Measurements from ENCODE around the gene RBM15B.
A peak's percentile ranks its signal among the peaks of the same experiment; 100 is the strongest.

RBM15B gene

DNA sequence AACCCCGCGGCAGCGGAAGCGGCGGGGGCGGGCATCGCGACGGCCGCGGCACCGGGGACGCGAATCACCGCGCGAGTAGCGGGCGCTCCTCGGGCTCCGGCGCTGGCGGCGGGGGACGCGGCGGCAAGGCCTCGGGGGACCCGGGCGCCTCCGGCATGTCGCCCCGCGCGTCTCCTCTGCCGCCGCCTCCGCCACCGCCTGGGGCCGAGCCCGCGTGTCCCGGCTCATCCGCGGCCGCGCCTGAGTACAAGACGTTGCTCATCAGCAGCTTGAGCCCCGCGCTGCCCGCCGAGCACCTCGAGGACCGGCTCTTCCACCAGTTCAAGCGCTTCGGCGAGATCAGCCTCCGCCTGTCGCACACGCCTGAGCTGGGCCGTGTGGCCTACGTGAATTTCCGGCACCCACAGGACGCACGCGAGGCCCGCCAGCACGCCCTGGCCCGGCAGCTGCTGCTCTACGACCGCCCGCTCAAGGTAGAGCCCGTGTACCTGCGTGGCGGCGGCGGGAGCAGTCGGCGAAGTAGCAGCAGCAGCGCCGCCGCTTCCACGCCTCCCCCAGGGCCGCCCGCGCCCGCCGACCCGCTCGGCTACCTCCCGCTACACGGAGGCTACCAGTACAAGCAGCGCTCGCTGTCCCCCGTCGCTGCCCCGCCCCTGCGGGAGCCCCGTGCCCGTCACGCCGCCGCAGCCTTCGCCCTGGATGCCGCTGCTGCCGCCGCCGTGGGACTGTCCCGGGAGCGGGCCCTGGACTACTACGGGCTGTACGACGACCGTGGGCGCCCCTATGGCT, 675 bp downstream of the RBM15B start:
- peak; percentile 50 for DNase-seq (ENCODE audit: low read depth)

DNA sequence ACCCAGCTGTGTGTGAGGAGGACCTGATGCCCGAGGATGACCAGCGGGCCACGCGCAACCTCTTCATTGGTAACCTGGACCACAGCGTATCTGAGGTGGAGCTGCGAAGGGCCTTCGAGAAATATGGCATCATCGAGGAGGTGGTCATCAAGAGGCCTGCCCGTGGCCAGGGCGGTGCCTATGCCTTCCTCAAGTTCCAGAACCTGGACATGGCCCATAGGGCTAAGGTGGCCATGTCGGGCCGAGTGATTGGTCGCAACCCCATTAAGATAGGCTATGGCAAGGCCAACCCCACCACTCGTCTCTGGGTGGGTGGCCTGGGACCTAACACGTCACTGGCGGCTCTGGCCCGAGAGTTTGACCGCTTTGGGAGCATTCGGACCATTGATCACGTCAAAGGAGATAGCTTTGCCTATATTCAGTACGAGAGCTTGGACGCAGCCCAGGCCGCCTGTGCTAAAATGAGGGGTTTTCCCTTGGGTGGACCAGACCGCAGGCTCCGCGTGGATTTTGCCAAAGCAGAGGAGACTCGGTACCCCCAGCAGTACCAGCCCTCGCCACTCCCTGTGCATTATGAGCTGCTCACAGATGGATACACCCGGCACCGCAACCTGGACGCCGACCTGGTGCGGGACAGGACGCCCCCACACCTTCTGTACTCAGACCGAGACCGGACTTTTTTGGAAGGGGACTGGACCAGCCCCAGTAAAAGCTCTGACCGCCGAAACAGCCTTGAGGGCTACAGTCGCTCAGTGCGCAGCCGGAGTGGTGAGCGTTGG, 1.5 kb downstream of the RBM15B start:
- DNase-seq (ENCODE audit: low read depth) = no peak

DNA sequence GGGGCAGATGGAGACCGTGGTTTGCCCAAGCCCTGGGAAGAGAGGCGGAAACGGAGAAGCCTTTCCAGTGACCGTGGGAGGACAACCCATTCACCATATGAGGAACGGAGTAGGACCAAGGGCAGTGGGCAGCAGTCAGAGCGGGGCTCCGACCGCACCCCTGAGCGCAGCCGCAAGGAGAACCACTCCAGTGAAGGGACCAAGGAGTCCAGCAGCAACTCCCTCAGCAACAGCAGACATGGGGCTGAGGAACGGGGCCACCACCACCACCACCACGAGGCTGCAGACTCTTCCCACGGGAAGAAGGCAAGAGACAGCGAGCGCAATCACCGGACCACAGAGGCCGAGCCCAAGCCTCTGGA, 2.0 kb downstream of the RBM15B start:
- DNase-seq (ENCODE audit: low read depth) = no peak

- no peak for DNase-seq (ENCODE audit: low read depth)
Observed at GRCh38 chr3:51393564-51393963, 2.5 kb downstream of the RBM15B start.

- DNase-seq (ENCODE audit: low read depth) = no peak
Observed at GRCh38 chr3:51394541-51394940, 3.5 kb downstream of the RBM15B start.

DNA sequence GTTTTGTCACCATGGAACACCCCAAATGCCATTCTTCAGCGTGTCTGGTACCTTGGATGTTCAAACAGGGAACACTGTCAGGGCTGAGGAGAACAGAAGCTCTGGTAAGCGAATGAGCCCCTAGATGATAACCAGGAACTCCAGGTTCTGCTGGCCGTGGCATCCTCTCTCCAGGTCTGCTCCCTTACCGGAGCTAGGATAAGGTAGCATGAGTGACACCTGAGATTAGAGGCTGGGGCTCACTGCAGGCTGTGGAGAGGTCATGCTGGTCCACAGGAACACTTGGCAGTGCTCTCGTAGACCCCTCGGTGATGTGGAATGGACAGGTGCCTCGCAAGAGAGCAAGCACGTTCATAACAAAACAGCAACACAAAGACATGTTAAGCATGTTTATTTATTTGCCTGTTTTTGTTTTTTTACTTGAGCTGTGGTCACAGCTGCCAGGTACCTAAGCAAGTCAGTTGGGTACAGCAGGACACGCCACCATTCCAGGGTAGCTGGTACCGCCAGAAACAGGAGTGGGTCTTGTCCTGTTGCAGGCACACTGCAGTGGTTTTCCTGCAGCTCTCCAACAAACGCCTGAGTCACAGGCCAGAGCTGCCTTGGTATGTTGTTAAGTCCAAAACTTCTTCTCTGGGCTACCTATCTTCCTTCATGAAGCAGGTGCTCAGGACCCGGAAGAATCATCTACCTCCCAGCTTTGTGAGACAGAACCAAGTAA, 4.6 kb downstream of the RBM15B start:
- no peak for DNase-seq (ENCODE audit: low read depth)

GRCh38 chr3:51396401-51396800, 5.3 kb downstream of the RBM15B start:
- DNase-seq (ENCODE audit: low read depth) = no peak

DNA sequence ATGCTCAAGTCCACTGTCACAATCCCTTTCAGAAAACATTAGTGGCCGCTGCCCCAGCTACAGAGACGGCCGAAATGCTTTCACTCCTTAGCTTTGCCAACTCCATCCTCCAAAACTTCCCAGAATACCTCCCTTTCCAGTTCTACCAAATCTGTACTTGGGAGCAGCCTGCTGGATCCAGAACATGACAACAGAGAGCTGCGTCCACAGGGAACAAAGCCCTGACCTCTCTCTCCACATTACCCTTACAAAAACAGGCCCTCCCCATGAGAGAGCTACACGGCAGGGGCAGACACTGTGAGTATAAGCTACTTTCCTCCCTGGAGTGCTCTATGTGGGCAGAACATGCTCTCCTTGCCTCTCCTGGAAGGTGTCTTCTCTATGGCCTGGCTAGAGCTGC, 6.3 kb downstream of the RBM15B start:
- DNase-seq (ENCODE audit: low read depth) = no peak

- no peak for DNase-seq (ENCODE audit: low read depth)
Observed at GRCh38 chr3:51398595-51399310, 7.7 kb downstream of the RBM15B start.

DNA sequence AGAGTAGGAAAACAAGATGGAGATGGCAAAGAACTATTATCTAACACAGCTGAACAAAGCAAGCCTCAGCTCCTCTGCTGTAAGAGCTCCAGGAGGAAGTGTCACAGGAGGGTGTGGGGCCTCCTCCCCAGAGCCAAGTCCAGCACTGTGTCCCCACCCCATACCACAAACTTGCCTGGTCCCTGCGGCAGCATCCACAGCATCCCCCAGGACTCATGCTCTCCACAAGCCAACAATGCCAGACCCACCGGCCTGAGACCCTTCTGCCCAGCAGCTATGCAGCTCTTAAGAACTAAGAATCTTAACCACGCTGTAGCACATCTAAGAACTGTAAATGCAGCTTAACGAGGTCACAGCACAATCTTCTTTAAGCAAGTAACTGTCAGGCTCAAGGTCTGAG, 9.1 kb downstream of the RBM15B start:
- DNase-seq (ENCODE audit: low read depth) = no peak

DNA sequence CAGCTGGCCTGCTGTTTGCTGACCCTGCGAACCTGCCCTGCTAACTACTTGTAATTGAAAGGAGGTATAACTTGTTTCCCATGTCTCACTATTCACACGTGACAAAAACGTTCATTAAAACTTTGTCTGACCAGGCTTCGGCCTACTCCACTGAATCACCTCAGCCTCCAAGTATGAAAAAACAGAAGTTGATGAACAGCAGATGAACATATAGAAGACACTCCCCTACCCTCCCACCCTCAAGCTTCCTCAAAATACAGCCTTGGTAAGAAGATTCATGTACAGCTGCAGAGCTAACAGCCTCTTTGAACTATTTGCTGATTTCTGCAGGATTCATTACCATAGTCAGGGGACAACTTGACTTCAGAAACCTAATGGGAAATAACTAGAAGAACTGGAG, 10.7 kb downstream of the RBM15B start:
- no peak for DNase-seq (ENCODE audit: low read depth)

GRCh38 chr3:51403675-51404074, 12.6 kb downstream of the RBM15B start:
- no peak for DNase-seq (ENCODE audit: low read depth)

DNA sequence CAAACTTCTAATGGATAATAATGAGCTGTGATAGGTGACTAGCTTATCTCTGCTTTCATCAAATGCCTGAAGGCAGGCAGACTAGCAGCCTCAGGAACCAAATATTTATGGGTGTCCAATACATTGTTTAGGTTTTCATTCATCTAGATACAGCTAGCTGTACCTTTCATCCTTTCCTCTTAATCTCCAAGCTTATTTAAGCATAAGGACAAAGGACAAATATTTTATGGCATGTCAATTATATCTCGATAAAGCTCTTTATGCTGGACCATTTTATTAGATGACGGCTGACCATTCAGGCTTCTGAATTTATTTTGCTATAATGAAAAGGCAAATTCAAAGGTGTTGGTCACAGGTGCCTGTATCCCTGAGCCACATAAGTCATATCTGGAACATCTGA, 16.9 kb downstream of the RBM15B start:
- DNase-seq (ENCODE audit: low read depth) = no peak

DNA sequence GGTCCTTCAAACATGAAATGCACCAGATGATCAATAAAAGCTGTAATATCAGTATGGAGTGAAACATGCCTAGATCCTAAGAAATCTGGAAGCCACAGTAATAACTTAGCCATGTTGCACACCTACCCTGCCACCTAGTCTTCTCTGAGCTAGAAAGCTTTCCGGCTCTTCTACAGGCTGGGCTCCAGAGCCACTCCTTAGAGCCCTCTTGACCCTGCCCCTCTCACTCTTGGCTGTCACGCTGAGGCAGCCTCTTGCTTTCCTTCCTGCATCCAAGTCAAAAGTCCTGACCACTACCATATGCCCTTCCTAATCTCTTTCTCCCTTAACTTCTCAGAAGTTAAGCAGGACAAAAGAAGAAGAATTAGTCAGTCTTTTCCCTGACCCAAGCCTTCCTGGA, 17.7 kb downstream of the RBM15B start:
- no peak for DNase-seq (ENCODE audit: low read depth)

GRCh38 chr3:51422211-51422610, 31.1 kb downstream of the RBM15B start:
- DNase-seq (ENCODE audit: low read depth) = no peak

DNA sequence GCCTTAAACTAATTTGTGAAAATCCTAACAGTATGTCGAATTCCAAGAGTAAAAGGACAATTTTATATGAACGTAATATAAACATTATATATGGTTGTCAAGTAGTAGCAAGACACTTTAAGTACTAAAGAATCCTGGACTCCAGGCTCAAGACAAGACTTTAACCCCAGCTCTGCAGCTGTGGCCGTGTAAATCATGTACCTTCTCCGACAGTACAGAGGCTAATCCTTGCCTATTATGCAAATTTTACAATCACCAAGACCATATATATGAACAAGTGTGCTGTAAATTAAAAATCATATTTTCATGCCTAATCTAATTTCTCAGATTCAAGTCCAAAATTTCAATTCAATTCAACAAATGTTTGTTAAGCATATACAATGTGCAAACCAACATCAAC, 35.8 kb downstream of the RBM15B start:
- no peak for DNase-seq (ENCODE audit: low read depth)

DNA sequence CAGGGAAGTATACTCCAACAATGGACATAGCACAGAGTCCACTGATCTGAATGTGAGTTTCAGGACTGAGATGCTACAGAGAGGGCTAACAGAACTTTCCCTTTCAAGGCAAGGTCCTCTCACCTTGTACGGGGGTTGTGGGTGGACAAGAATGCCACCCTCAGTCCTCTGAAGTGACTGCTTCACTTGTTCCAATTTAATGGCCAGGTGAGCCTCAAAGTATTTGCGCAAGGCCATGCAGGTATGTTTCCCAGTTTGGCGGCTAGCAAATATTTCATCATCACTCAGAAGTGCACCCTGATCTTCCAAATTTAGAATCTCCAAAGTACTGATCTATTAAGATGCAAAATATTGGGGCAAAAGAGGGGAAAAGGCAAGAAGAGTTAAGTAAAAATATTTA, 38.1 kb downstream of the RBM15B start:
- DNase-seq (ENCODE audit: low read depth) = no peak

GRCh38 chr3:51434110-51434509, 43.0 kb downstream of the RBM15B start:
- no peak for DNase-seq (ENCODE audit: low read depth)

- DNase-seq (ENCODE audit: low read depth) = peak; percentile 59
Observed at GRCh38 chr3:51434746-51435327, 43.8 kb downstream of the RBM15B start.

GRCh38 chr3:51436998-51437639, 46.0 kb downstream of the RBM15B start:
- DNase-seq (ENCODE audit: low read depth) = peak; percentile 32

GRCh38 chr3:51441282-51442030, 50.4 kb downstream of the RBM15B start:
- DNase-seq (ENCODE audit: low read depth) = no peak

Data from ELR (cell line).